ENCODE data around the gene SMNDC1. TPM values are rescaled to one million over a fixed set of nuclear protein-coding genes. Genes with fewer than 3 reads are reported as not detected.
A peak's percentile ranks its signal among the peaks of the same experiment; 100 is the strongest.

The SMNDC1 gene
- total and polyA plus RNA-seq, 4 donors = 18.2 to 34.2 (median 25.5) TPM

DNA sequence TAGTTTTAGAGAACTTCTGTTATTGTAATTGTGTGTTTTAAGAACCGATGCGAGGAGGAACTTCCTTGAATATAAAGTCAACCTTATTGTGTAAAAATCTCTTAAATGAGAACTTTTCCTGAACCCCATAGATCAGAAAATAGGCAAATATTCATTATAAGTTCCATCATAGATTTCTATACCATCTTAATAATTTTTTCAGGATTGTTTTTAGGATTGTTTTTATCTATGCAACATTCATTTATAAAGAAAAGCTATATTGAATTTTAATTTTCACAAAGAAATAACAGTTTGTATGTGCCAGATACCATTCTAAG is 1.7 kb upstream of the SMNDC1 start:
- H3K27ac ChIP-seq (ENCODE audit: low read depth in 1 of 2, low read length in 2 of 2) = no peak overlapping the region
- ATAC-seq (ENCODE audit: low FRiP score) = no peak
- no peak overlapping the region for H3K4me3 ChIP-seq (ENCODE audit: low read length in 2 of 2)
- 1% methylated on average over 2 of the region's 2 CpGs for WGBS, 2 donors
- no peak for DNase-seq
- intact Hi-C loops (cut with DNase I) = loop anchor here (2.0 to 5.0 kb wide), 2 partner anchors 190 to 196 kb away; partner anchors contain the start of gene DUSP5 (in 1 of the 2)
- H3K9me3 ChIP-seq (ENCODE audit: control insufficient read depth, low read length) = no peaks in the 10 kb centered on the region
- H3K36me3 ChIP-seq (ENCODE audit: control insufficient read depth in 1 of 2, insufficient read depth in 2 of 2, low read length in 1 of 2) = peaks cover 0 to 3% of the 10 kb centered on the region in 2 donors
- H3K4me1 ChIP-seq (ENCODE audit: control insufficient read depth in 1 of 2, insufficient read depth in 2 of 2, low read length in 2 of 2) = peaks cover 3% of the 10 kb centered on the region in 2 donors
- H3K27me3 ChIP-seq (ENCODE audit: control insufficient read depth in 1 of 2, insufficient read depth in 2 of 2, low read length in 1 of 2) = no peaks in the 10 kb centered on the region

DNA sequence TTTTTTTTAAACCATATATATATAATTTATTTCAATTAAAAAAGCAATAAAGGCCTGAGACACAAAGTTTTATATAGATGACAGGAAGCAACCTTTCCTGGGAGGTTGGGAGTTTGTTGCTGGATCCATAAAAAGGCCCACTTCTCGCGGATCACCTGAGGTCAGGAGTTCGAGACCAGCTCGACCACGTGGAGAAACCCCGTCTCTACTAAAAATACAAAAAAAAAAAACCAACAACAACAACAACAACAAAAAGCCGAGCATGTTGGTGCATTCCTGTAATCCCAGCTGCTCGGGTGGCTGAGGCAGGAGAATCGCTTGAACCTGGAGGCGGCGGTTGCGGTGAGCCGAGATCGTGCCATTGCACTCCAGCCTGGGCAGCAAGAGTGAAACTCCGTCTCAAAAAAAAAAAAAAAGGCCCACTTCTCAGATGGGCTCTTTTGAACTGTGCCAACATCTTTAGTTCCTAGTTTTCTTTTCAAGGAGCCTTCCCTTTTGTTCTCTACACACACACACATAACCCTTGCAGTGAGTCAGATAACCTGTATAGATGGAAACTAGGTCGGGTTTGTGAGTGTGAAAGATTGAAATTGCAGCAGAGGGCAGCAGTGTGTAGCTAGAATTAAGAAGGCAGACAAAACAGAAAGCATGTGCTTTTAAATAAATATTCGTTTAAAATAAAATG is 1.2 kb upstream of the SMNDC1 start:
- intact Hi-C loops (cut with DNase I) = loop anchor here (2.0 to 5.0 kb wide), 2 partner anchors 191 to 196 kb away; partner anchors contain the start of gene DUSP5 (in 1 of the 2)
- DNase-seq = no peak
- H3K4me1 ChIP-seq (ENCODE audit: control insufficient read depth in 1 of 2, insufficient read depth in 2 of 2, low read length in 2 of 2) = peaks cover 3% of the 10 kb centered on the region in 2 donors
- peak overlapping the region in 1 of 2 donors; percentile 96 for H3K27ac ChIP-seq (ENCODE audit: low read depth in 1 of 2, low read length in 2 of 2)
- ATAC-seq (ENCODE audit: low FRiP score) = peak; percentile 74
- WGBS, 2 donors = 51 to 57% methylated on average over 17 of the region's 17 CpGs
- peaks cover 0 to 3% of the 10 kb centered on the region in 2 donors for H3K36me3 ChIP-seq (ENCODE audit: control insufficient read depth in 1 of 2, insufficient read depth in 2 of 2, low read length in 1 of 2)
- H3K27me3 ChIP-seq (ENCODE audit: control insufficient read depth in 1 of 2, insufficient read depth in 2 of 2, low read length in 1 of 2) = no peaks in the 10 kb centered on the region
- no peaks in the 10 kb centered on the region for H3K9me3 ChIP-seq (ENCODE audit: control insufficient read depth, low read length)
- H3K4me3 ChIP-seq (ENCODE audit: low read length in 2 of 2) = no peak overlapping the region

DNA sequence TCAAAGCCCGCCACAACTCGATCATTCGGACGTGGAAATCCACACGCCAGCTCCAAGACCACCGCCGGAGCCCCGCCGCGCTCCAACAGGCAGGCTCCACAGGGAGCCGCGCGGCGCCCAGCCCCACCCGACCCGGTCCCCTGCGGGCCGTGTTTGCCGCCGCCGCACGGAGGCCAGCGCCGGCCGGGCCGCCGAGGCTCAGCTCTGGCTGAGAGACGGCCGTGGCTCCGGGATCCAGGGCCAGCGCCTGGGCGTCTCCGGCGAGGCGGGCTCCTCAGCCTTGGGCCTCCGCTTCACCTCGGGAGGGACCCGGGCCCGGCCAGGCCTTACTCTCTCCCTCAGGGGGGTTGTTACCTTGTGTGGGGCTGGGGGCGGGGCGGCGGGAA is 333 bp downstream of the SMNDC1 start:
- Histone ChIP-seq H3K27ac (ENCODE audit: low read depth in 1 of 2, low read length in 2 of 2) (peak overlapping the region; percentile 82 to 87), H3K9me3 (ENCODE audit: control insufficient read depth, low read length) (no peaks in the 10 kb centered on the region), H3K4me3 (ENCODE audit: low read length in 2 of 2) (peak overlapping the region; percentile 93 to 99), H3K27me3 (ENCODE audit: control insufficient read depth in 1 of 2, insufficient read depth in 2 of 2, low read length in 1 of 2) (no peaks in the 10 kb centered on the region), H3K36me3 (ENCODE audit: control insufficient read depth in 1 of 2, insufficient read depth in 2 of 2, low read length in 1 of 2) (peaks cover 2 to 3% of the 10 kb centered on the region in 2 donors), H3K4me1 (ENCODE audit: control insufficient read depth in 1 of 2, insufficient read depth in 2 of 2, low read length in 2 of 2) (peaks cover 3 to 5% of the 10 kb centered on the region in 2 donors)
- peak in 1 of 2 donors; percentile 49 for DNase-seq
- intact Hi-C loops (cut with DNase I) = no loop called here
- WGBS, 2 donors = 1% methylated on average over 38 to 42 of the region's 42 CpGs
- ATAC-seq (ENCODE audit: low FRiP score) = peak; percentile 84

GRCh38 chr10:110303681-110304080 is 1.0 kb downstream of the SMNDC1 start:
- H3K9me3 ChIP-seq (ENCODE audit: control insufficient read depth, low read length) = no peaks in the 10 kb centered on the region
- no peak for DNase-seq
- H3K36me3 ChIP-seq (ENCODE audit: control insufficient read depth in 1 of 2, insufficient read depth in 2 of 2, low read length in 1 of 2) = peaks cover 2 to 3% of the 10 kb centered on the region in 2 donors
- WGBS, 2 donors = 0 to 3% methylated on average over 4 of the region's 4 CpGs
- no peaks in the 10 kb centered on the region for H3K27me3 ChIP-seq (ENCODE audit: control insufficient read depth in 1 of 2, insufficient read depth in 2 of 2, low read length in 1 of 2)
- no peak for ATAC-seq (ENCODE audit: low FRiP score)
- no peak overlapping the region for H3K27ac ChIP-seq (ENCODE audit: low read depth in 1 of 2, low read length in 2 of 2)
- peaks cover 3 to 5% of the 10 kb centered on the region in 2 donors for H3K4me1 ChIP-seq (ENCODE audit: control insufficient read depth in 1 of 2, insufficient read depth in 2 of 2, low read length in 2 of 2)
- intact Hi-C loops (cut with DNase I) = no loop called here
- peak overlapping the region; percentile 93 to 99 for H3K4me3 ChIP-seq (ENCODE audit: low read length in 2 of 2)

- DNase-seq (no peak), ATAC-seq (ENCODE audit: low FRiP score) (no peak)
- Histone ChIP-seq H3K36me3 (ENCODE audit: control insufficient read depth in 1 of 2, insufficient read depth in 2 of 2, low read length in 1 of 2) (peaks cover 3 to 8% of the 10 kb centered on the region in 2 donors), H3K27ac (ENCODE audit: low read depth in 1 of 2, low read length in 2 of 2) (peak overlapping the region in 1 of 2 donors; percentile 12), H3K9me3 (ENCODE audit: control insufficient read depth, low read length) (no peaks in the 10 kb centered on the region), H3K4me1 (ENCODE audit: control insufficient read depth in 1 of 2, insufficient read depth in 2 of 2, low read length in 2 of 2) (peaks cover 5% of the 10 kb centered on the region in 2 donors), H3K27me3 (ENCODE audit: control insufficient read depth in 1 of 2, insufficient read depth in 2 of 2, low read length in 1 of 2) (no peaks in the 10 kb centered on the region), H3K4me3 (ENCODE audit: low read length in 2 of 2) (no peak overlapping the region)
- WGBS, 2 donors = 63 to 68% methylated on average over 5 of the region's 5 CpGs
- intact Hi-C loops (cut with DNase I) = no loop called here
Observed at GRCh38 chr10:110300486-110300986, 4.2 kb downstream of the SMNDC1 start.

GRCh38 chr10:110296966-110297365 is 7.8 kb downstream of the SMNDC1 start:
- Histone ChIP-seq H3K9me3 (ENCODE audit: control insufficient read depth, low read length) (no peaks in the 10 kb centered on the region), H3K27ac (ENCODE audit: low read depth in 1 of 2, low read length in 2 of 2) (peak overlapping the region in 1 of 2 donors; percentile 67), H3K27me3 (ENCODE audit: control insufficient read depth in 1 of 2, insufficient read depth in 2 of 2, low read length in 1 of 2) (no peaks in the 10 kb centered on the region), H3K4me3 (ENCODE audit: low read length in 2 of 2) (no peak overlapping the region), H3K36me3 (ENCODE audit: control insufficient read depth in 1 of 2, insufficient read depth in 2 of 2, low read length in 1 of 2) (peaks cover 2 to 10% of the 10 kb centered on the region in 2 donors), H3K4me1 (ENCODE audit: control insufficient read depth in 1 of 2, insufficient read depth in 2 of 2, low read length in 2 of 2) (peaks cover 3 to 6% of the 10 kb centered on the region in 2 donors)
- 22 to 25% methylated on average over 1 of the region's 1 CpG for WGBS, 2 donors
- DNase-seq (no peak), ATAC-seq (ENCODE audit: low FRiP score) (no peak)
- intact Hi-C loops (cut with DNase I) = loop anchor here in 1 of 2 donors (5.0 kb wide), 1 partner anchor 160 kb away; no protein-coding TSS in a partner anchor

- DNase-seq = no peak
- ATAC-seq (ENCODE audit: low FRiP score) = no peak
Observed at GRCh38 chr10:110286841-110287240, 17.9 kb downstream of the SMNDC1 start.

DNA sequence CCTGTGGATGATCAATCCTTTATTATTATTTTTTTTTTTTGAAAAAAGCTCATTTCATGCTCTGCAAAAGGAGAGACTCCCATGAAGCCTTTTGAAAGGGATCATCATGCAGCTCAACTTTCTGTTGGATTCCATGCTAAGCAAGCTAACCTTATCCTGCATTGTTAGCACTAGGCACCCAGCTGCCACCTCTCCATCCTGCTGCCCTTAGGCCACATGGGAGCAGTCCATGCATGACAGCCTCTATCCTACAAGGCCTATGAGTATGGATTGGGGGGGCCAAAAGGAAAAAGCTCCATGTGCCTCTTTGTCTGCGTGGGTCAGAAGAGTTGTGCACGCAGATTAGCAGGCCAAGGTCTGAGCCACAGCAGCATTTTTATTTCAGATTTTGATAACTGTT is 19.2 kb downstream of the SMNDC1 start:
- WGBS, 2 donors = 96 to 97% methylated on average over 2 of the region's 2 CpGs
- intact Hi-C loops (cut with DNase I) = loop anchor here in 1 of 2 donors (10.0 kb wide), 1 partner anchor 401 kb away; no protein-coding TSS in a partner anchor
- ATAC-seq (ENCODE audit: low FRiP score) (no peak), DNase-seq (no peak)
- H3K9me3 ChIP-seq (ENCODE audit: control insufficient read depth, low read length) = no peaks in the 10 kb centered on the region
- H3K4me1 ChIP-seq (ENCODE audit: control insufficient read depth in 1 of 2, insufficient read depth in 2 of 2, low read length in 2 of 2) = peaks cover 2 to 4% of the 10 kb centered on the region in 2 donors
- peaks cover 0 to 2% of the 10 kb centered on the region in 2 donors for H3K36me3 ChIP-seq (ENCODE audit: control insufficient read depth in 1 of 2, insufficient read depth in 2 of 2, low read length in 1 of 2)
- no peaks in the 10 kb centered on the region for H3K27me3 ChIP-seq (ENCODE audit: control insufficient read depth in 1 of 2, insufficient read depth in 2 of 2, low read length in 1 of 2)
- H3K4me3 ChIP-seq (ENCODE audit: low read length in 2 of 2) = no peak overlapping the region
- H3K27ac ChIP-seq (ENCODE audit: low read depth in 1 of 2, low read length in 2 of 2) = no peak overlapping the region

More at GRCh38 chr10:110286841-110287240, 17.9 kb downstream of the SMNDC1 start:
- Histone ChIP-seq H3K9me3 (ENCODE audit: control insufficient read depth, low read length) (no peaks in the 10 kb centered on the region), H3K4me3 (ENCODE audit: low read length in 2 of 2) (no peak overlapping the region), H3K36me3 (ENCODE audit: control insufficient read depth in 1 of 2, insufficient read depth in 2 of 2, low read length in 1 of 2) (peaks cover 0 to 2% of the 10 kb centered on the region in 2 donors), H3K27me3 (ENCODE audit: control insufficient read depth in 1 of 2, insufficient read depth in 2 of 2, low read length in 1 of 2) (no peaks in the 10 kb centered on the region), H3K27ac (ENCODE audit: low read depth in 1 of 2, low read length in 2 of 2) (no peak overlapping the region), H3K4me1 (ENCODE audit: control insufficient read depth in 1 of 2, insufficient read depth in 2 of 2, low read length in 2 of 2) (peaks cover 2 to 4% of the 10 kb centered on the region in 2 donors)
- intact Hi-C loops (cut with DNase I) = loop anchor here in 1 of 2 donors (10.0 kb wide), 1 partner anchor 402 kb away; no protein-coding TSS in a partner anchor
- 86 to 89% methylated on average over 2 of the region's 2 CpGs for WGBS, 2 donors

All from aorta (tissue), 5 donors.